Suprapubic skin (tissue), 4 donors: ENCODE measurements around the gene CNPY4. TPM values are rescaled to one million over a fixed set of nuclear protein-coding genes. Genes with fewer than 3 reads are reported as not detected.

Experiments
- DNase-seq, 2 donors: peaks; one replicate each; pipeline ENCODE4 v3.0.0-alpha.2; 2019; ENCODE audit warnings: low spot score in 2 of 2
- H3K27ac ChIP-seq: fragments of 200-600 bp; sonication (generic); one replicate; pipeline ENCODE4 v1.5.1; 2019
- H3K27me3 ChIP-seq: fragments of 200-600 bp; sonication (generic); one replicate; pipeline ENCODE4 v1.5.1; 2019
- H3K36me3 ChIP-seq: fragments of 200-600 bp; sonication (generic); one replicate; pipeline ENCODE4 v1.5.1; 2019
- H3K4me1 ChIP-seq: fragments of 200-600 bp; sonication (generic); one replicate; pipeline ENCODE4 v1.5.1; 2019
- H3K4me3 ChIP-seq: fragments of 200-600 bp; sonication (generic); one replicate; pipeline ENCODE4 v1.5.1; 2019; ENCODE audit warnings: mild to moderate bottlenecking
- H3K9me3 ChIP-seq: fragments of 200-600 bp; sonication (generic); one replicate; pipeline ENCODE4 v1.5.1; 2019
- EP300 ChIP-seq: sonication (generic); formaldehyde crosslinking; IDR thresholded peaks from one replicate; pipeline ENCODE4 v1.6.1; 2017; ENCODE audit warnings: antibody characterized with exemption
- POLR2A ChIP-seq, 2 donors: fragments of 450-650 bp; IDR thresholded peaks; one replicate each; pipeline ENCODE4 v1.6.1; 2017; ENCODE audit warnings: antibody characterized with exemption in 2 of 2, mild to moderate bottlenecking in 2 of 2, moderate library complexity in 2 of 2
- POLR2AphosphoS5 ChIP-seq, 3 donors: sonication (generic); formaldehyde crosslinking; IDR thresholded peaks; one replicate each; pipeline ENCODE4 v1.6.1; 2017; ENCODE audit warnings: antibody characterized with exemption in 3 of 3
- WGBS: methylation state at CpG from one replicate; pipeline ENCODE4 v1.1.5; 2018; 5-methylcytosine and 5-hydroxymethylcytosine counted together
- total RNA-seq, 4 donors: library from RNA; depleted of rRNA; stranded (reverse); fragments of >200 nt; gene quantifications; one replicate each; pipeline ENCODE4 v1.1.0, GENCODE V29; 2016
- TF ChIP-seq, protein P1 (sequence below), 2 donors: fragments of 200-600 bp in 1 of 2; fragments of 450-650 bp in 1 of 2; sonication (generic) in 1 of 2; IDR thresholded peaks; one replicate each; pipeline ENCODE4 v1.5.1; 2016 to 2019; ENCODE audit warnings: antibody characterized with exemption in 2 of 2, mild to moderate bottlenecking in 1 of 2, moderate library complexity in 1 of 2

Gene CNPY4
- total RNA-seq, 4 donors from 2014 or later = 4.5 to 7.1 (median 5.4) TPM

DNA sequence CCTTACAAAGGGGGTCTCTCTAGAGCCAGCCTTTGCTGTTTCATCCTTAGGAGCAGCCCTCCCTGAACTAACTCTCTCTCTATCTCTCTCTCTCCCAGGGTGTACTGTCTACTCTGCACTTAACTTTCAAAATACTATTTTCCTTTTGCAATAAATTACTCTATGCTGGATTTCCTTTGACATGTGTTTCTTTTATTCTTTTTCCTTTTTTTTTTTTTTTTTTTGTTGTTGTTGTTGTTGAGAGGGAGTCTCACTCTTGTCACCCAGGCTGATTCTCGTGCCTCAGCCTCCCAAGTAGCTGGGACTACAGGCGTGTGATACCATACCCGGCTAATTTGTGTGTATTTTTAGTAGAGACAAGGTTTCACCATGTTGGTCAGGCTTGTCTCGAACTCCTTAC, 36.5 kb upstream of the CNPY4 start:
- no peak for DNase-seq
- Histone ChIP-seq H3K4me1 (peaks cover 30% of the 10 kb centered on the region), H3K36me3 (peaks cover 10% of the 10 kb centered on the region), H3K9me3 (no peaks in the 10 kb centered on the region), H3K27me3 (no peaks in the 10 kb centered on the region), H3K27ac (no peak overlapping the region), H3K4me3 (no peak overlapping the region)
- 77% methylated on average over 4 of the region's 4 CpGs for WGBS
- TF ChIP-seq, protein P1, sequence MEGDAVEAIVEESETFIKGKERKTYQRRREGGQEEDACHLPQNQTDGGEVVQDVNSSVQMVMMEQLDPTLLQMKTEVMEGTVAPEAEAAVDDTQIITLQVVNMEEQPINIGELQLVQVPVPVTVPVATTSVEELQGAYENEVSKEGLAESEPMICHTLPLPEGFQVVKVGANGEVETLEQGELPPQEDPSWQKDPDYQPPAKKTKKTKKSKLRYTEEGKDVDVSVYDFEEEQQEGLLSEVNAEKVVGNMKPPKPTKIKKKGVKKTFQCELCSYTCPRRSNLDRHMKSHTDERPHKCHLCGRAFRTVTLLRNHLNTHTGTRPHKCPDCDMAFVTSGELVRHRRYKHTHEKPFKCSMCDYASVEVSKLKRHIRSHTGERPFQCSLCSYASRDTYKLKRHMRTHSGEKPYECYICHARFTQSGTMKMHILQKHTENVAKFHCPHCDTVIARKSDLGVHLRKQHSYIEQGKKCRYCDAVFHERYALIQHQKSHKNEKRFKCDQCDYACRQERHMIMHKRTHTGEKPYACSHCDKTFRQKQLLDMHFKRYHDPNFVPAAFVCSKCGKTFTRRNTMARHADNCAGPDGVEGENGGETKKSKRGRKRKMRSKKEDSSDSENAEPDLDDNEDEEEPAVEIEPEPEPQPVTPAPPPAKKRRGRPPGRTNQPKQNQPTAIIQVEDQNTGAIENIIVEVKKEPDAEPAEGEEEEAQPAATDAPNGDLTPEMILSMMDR (IDR thresholded peaks at IDR 0.05) = no peak

DNA sequence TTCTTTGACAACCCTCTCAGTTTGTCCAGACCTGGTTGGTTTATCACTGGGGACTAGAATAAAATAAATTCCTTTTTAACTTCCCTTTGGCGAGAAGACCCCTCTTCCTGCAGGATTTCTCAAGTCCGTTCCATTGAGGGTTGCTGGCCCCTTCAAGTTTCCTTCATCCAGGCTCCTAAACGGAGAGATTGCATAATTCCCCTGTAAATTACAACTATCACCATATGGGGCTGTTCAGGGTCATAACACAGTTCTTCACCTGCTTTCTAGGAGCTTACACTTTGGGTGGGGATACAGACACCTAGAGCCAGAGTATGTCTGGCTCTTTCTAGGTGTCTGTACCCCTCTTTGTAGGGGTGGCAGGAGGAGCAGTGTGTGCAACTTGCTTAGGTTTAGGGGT, 33.9 kb upstream of the CNPY4 start:
- H3K4me1 ChIP-seq = peaks cover 31% of the 10 kb centered on the region
- H3K36me3 ChIP-seq = peaks cover 2% of the 10 kb centered on the region
- no peaks in the 10 kb centered on the region for H3K27me3 ChIP-seq
- no peak overlapping the region for H3K27ac ChIP-seq
- TF ChIP-seq, protein P1 (IDR thresholded peaks at IDR 0.05) = no peak
- TF ChIP-seq POLR2AphosphoS5 (IDR thresholded peaks at IDR 0.05) (no peak), POLR2A (IDR thresholded peaks at IDR 0.05) (no peak), EP300 (no peak)
- 67% methylated on average over 3 of the region's 3 CpGs for WGBS
- DNase-seq = no peak
- no peaks in the 10 kb centered on the region for H3K9me3 ChIP-seq
- no peak overlapping the region for H3K4me3 ChIP-seq

DNA sequence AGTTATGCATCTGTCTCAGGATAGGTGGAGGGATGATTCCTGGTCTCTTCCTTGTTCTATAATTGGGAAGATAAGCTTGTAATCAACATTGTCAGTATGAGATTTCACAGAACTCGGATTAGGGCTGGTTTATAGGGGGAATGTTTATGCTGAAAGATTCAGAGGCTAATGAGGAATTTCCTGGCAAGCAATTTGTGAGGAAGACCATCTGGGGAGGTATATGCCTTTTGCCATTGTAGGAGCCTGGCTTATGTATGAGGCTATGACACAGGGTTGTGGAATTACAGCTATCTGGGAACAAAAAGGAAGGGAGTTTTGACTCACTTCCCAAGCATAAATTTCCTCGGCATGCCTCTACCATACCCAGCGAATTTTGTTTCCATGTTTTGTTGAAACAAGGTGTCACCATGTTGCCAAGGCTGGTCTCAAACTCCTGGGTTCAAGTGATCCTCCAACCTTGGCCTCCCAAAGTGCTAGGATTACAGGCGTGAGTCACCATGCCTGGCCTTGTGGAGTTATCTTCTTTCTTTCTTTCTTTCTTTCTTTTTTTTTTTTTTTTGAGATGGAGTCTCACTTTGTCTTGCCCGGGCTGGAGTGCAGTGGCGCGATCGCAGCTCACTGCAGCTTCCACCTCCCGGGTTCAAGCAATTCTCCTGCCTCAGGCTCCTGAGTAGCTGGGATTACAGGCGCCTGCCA, 32.2 kb upstream of the CNPY4 start:
- peaks cover 19% of the 10 kb centered on the region for H3K36me3 ChIP-seq
- TF ChIP-seq, protein P1 (IDR thresholded peaks at IDR 0.05) = no peak
- no peak for TF ChIP-seq EP300
- no peak for TF ChIP-seq POLR2A (IDR thresholded peaks at IDR 0.05)
- TF ChIP-seq POLR2AphosphoS5 (IDR thresholded peaks at IDR 0.05) = no peak
- no peak overlapping the region for H3K27ac ChIP-seq
- WGBS = 82% methylated on average over 10 of the region's 10 CpGs
- no peaks in the 10 kb centered on the region for H3K27me3 ChIP-seq
- no peak for DNase-seq
- H3K4me1 ChIP-seq = peaks cover 23% of the 10 kb centered on the region
- no peaks in the 10 kb centered on the region for H3K9me3 ChIP-seq
- no peak overlapping the region for H3K4me3 ChIP-seq

DNA sequence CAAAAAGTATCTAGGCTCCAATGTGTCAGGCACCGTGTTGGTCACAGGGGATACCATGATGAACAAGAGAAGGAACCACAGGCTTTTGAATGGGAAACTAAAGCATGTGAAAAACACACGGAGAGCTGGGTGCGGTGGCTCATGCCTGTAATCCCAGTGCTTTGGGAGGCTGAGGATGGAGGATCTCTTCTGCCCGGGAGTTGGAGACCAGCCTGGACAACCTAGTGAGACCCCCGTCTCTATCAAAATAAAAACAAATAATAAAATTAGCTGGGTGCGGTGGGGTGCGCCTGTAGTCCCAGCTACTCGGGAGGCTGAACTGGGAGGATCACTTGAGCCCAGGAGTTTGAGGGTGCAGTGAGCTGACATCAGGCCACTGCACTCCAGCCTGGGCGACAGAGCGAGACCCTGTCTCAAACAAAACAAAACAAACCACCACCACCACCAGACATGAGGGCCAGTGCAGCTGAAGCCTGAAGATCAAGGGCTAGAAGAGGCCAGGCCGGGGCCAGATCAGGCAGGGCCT, 31.3 kb upstream of the CNPY4 start:
- DNase-seq = no peak
- Histone ChIP-seq H3K9me3 (no peaks in the 10 kb centered on the region), H3K36me3 (peaks cover 29% of the 10 kb centered on the region), H3K27me3 (no peaks in the 10 kb centered on the region), H3K27ac (peak overlapping the region; percentile 93), H3K4me1 (peaks cover 18% of the 10 kb centered on the region), H3K4me3 (peak overlapping the region; percentile 75)
- 79% methylated on average over 11 of the region's 11 CpGs for WGBS
- TF ChIP-seq, protein P1 (IDR thresholded peaks at IDR 0.05) = no peak
- TF ChIP-seq POLR2AphosphoS5 (IDR thresholded peaks at IDR 0.05) = no peak
- no peak for TF ChIP-seq EP300
- no peak for TF ChIP-seq POLR2A (IDR thresholded peaks at IDR 0.05)

DNA sequence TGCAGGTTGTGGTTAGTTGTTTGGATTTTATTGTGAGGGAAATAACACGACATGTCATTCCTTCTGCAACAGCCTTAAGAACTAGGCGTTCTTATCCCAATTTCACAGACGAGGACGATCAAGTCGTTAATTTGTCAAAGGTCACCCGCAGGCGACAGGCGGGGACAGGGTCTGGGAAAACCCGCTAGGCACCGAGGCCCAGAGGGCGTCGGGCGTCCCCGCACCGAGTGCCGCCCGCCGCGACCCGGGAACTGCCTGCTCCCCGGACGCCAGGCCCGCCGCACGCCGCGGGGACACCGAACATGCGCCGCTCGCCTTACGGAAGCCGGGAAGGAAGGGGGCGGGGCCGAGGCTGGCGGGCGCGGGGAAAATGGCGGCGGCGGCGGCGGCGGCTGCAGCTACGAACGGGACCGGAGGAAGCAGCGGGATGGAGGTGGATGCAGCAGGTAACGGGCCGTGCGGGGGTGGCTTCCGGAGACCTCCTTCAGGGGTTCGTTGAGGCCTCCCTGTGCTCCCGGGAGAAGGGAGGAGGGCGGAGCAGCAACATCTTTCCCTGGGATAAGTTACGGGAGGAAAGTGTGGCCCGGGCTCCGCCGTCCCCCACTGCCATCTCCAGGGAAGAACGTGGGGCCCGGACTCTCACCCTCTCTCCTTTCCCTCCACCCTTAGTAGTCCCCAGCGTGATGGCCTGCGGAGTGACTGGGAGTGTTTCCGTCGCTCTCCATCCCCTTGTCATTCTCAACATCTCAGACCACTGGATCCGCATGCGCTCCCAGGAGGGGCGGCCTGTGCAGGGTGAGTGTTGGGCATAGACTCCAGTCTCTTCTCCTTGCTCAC, 30.6 kb upstream of the CNPY4 start, which contains the start of gene COPS6:
Gene COPS6 (plus strand): TSS at position 349 of the 837 bp plus-strand sequence. CDS start 22 bp downstream, at position 371.
- under 1% methylated on average over 40 of the region's 68 CpGs for WGBS
- no peaks in the 10 kb centered on the region for H3K9me3 ChIP-seq
- peak in 2 of 3 donors; percentile 38 to 99 for TF ChIP-seq POLR2AphosphoS5 (IDR thresholded peaks at IDR 0.05)
- peak; percentile 52 to 58 for TF ChIP-seq POLR2A (IDR thresholded peaks at IDR 0.05)
- no peak for TF ChIP-seq EP300

More for the DNA sequence above, 30.6 kb upstream of the CNPY4 start, which contains the start of gene COPS6:
- Histone ChIP-seq H3K4me3 (peak within 1 kb of the TSS; percentile 75), H3K27me3 (no peaks in the 10 kb centered on the region), H3K36me3 (peaks cover 35% of the 10 kb centered on the region), H3K27ac (peak within 1 kb of the TSS; percentile 93), H3K4me1 (peaks cover 22% of the 10 kb centered on the region)
- DNase-seq = peak; percentile 88 to 92
